Daoy (cell line): ENCODE results near the gene ADAMTS10. TPM values are rescaled to one million over a fixed set of nuclear protein-coding genes. Genes with fewer than 3 reads are reported as not detected.

Source experiments
- DNase-seq: peaks from one replicate; pipeline ENCODE4 v3.0.0-alpha.2; 2015; ENCODE audit warnings: low read depth
- total RNA-seq: library from RNA; depleted of rRNA; stranded (reverse); fragments of >200 nt; shearing (Covaris generic); gene quantifications from 2 replicates; pipeline ENCODE4 v1.2.3, GENCODE V29; 2014; rRNA removed

The ADAMTS10 gene
- total RNA-seq: 3.1 and 6.6 TPM in 2 replicates

- DNase-seq: peak; percentile 52
These were observed at the start of gene ADAMTS10 for GRCh38 chr19:8610041-8610935. Gene ADAMTS10, minus strand, starts transcription at chr19:8610715. Its CDS starts 5,005 bp downstream, at chr19:8605710.

- no peak for DNase-seq
These were observed 49.4 kb upstream of the ADAMTS10 start for GRCh38 chr19:8659905-8660304.

GRCh38 chr19:8657869-8658268, 47.4 kb upstream of the ADAMTS10 start:
- no peak for DNase-seq

GRCh38 chr19:8655340-8655709, 44.8 kb upstream of the ADAMTS10 start:
- no peak for DNase-seq

- peak; percentile 76 for DNase-seq
These were observed 44.2 kb upstream of the ADAMTS10 start for GRCh38 chr19:8654591-8655339.

- no peak for DNase-seq
These were observed 37.7 kb upstream of the ADAMTS10 start for GRCh38 chr19:8648240-8648639.

GRCh38 chr19:8643860-8644653, 33.5 kb upstream of the ADAMTS10 start:
- no peak for DNase-seq

- no peak for DNase-seq
These were observed 32.0 kb upstream of the ADAMTS10 start for GRCh38 chr19:8642561-8642960.

- peak; percentile 54 for DNase-seq
These were observed 31.5 kb upstream of the ADAMTS10 start for GRCh38 chr19:8641908-8642547.

- DNase-seq: no peak
These were observed 30.8 kb upstream of the ADAMTS10 start for GRCh38 chr19:8641221-8641907.

- no peak for DNase-seq
These were observed 30.0 kb upstream of the ADAMTS10 start for GRCh38 chr19:8640402-8641004.

GRCh38 chr19:8639821-8640401, 29.4 kb upstream of the ADAMTS10 start:
- no peak for DNase-seq

GRCh38 chr19:8638078-8638619, 27.6 kb upstream of the ADAMTS10 start:
- peak; percentile 82 for DNase-seq

GRCh38 chr19:8637070-8637469, 26.6 kb upstream of the ADAMTS10 start:
- DNase-seq: peak; percentile 74

- peak; percentile 36 for DNase-seq
These were observed 24.9 kb upstream of the ADAMTS10 start for GRCh38 chr19:8635422-8635821.

GRCh38 chr19:8631425-8631819, 20.9 kb upstream of the ADAMTS10 start:
- peak; percentile 65 for DNase-seq

GRCh38 chr19:8630796-8631424, 20.4 kb upstream of the ADAMTS10 start:
- no peak for DNase-seq

GRCh38 chr19:8629996-8630683, 19.6 kb upstream of the ADAMTS10 start, which contains the start of gene NFILZ:
Gene NFILZ, plus strand, starts transcription at chr19:8630633. Its CDS starts 46,133 bp downstream, at chr19:8676766.
- no peak for DNase-seq

GRCh38 chr19:8629184-8629583, 18.7 kb upstream of the ADAMTS10 start:
- DNase-seq: no peak
